Skeletal muscle satellite cell (primary cell): ENCODE measurements around the gene HPCA.
A peak's percentile ranks its signal among the peaks of the same experiment; 100 is the strongest.

Experiments used
- H3K27me3 ChIP-seq: 2 replicates; pipeline ENCODE4 v1.7.0; 2013; ENCODE audit warnings: low read length; ENCODE audit not compliant: control insufficient read depth, insufficient read depth
- H3K36me3 ChIP-seq: 2 replicates; pipeline ENCODE4 v1.7.0; 2013; ENCODE audit warnings: mild to moderate bottlenecking, control low read depth, low read length; ENCODE audit not compliant: insufficient read depth
- H3K4me1 ChIP-seq: 2 replicates; pipeline ENCODE4 v1.7.0; 2013; ENCODE audit warnings: low read length; ENCODE audit not compliant: control insufficient read depth, insufficient read depth
- H3K4me2 ChIP-seq: 2 replicates; pipeline ENCODE4 v1.7.0; 2013; ENCODE audit warnings: mild to moderate bottlenecking, low read length
- H3K4me3 ChIP-seq: 2 replicates; pipeline ENCODE4 v1.7.0; 2013; ENCODE audit warnings: low read length
- H3K9ac ChIP-seq: 2 replicates; pipeline ENCODE4 v1.7.0; 2013; ENCODE audit warnings: mild to moderate bottlenecking, low read depth, low read length, moderate library complexity
- H3K9me3 ChIP-seq: replicated peaks from 2 replicates; pipeline ENCODE4 v1.7.0; 2013; ENCODE audit warnings: mild to moderate bottlenecking, control low read depth, low read length

Gene HPCA

DNA sequence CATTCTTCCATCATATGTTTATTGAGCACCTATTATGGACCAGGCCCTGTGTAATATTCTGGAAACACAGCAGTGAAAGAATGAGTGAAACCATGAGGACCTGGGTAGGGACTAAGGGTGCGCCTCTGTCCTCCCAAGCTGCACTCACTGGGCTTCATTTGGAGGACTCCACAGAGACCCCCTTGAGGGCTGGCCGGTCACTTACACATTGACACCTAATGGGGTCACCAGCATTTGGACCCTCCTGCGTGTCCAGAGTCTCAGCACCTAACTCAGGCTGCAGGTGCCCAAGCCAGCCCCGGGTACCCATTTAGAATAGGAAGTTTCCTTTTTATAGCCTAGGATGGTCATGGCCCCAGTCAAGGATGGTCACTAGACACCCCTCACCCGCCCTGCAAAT lies 12.8 kb upstream of the HPCA start:
- Histone ChIP-seq H3K4me3 (no peak overlapping the region), H3K27me3 (peaks cover 29% of the 10 kb centered on the region), H3K4me1 (peaks cover 15% of the 10 kb centered on the region), H3K9me3 (no peaks in the 10 kb centered on the region), H3K36me3 (no peaks in the 10 kb centered on the region), H3K9ac (no peak overlapping the region), H3K4me2 (no peak overlapping the region)

GRCh38 chr1:32874860-32875752 lies 11.2 kb upstream of the HPCA start:
- Histone ChIP-seq H3K4me1 (peaks cover 12% of the 10 kb centered on the region), H3K27me3 (peaks cover 32% of the 10 kb centered on the region)

GRCh38 chr1:32876341-32877210 lies 9.7 kb upstream of the HPCA start:
- H3K4me2 ChIP-seq, result no peak overlapping the region
- no peak overlapping the region for H3K4me3 ChIP-seq
- no peaks in the 10 kb centered on the region for H3K9me3 ChIP-seq
- peaks cover 6% of the 10 kb centered on the region for H3K4me1 ChIP-seq
- H3K27me3 ChIP-seq, result peaks cover 24% of the 10 kb centered on the region
- H3K36me3 ChIP-seq, result no peaks in the 10 kb centered on the region
- H3K9ac ChIP-seq, result no peak overlapping the region

More at GRCh38 chr1:32874860-32875752, 11.2 kb upstream of the HPCA start:
- Histone ChIP-seq H3K9ac (no peak overlapping the region), H3K4me2 (no peak overlapping the region), H3K9me3 (no peaks in the 10 kb centered on the region), H3K36me3 (no peaks in the 10 kb centered on the region), H3K4me3 (no peak overlapping the region)

- Histone ChIP-seq H3K9me3 (no peaks in the 10 kb centered on the region), H3K4me2 (no peak overlapping the region), H3K9ac (no peak overlapping the region), H3K36me3 (no peaks in the 10 kb centered on the region), H3K27me3 (peaks cover 22% of the 10 kb centered on the region), H3K4me3 (no peak overlapping the region), H3K4me1 (no peaks in the 10 kb centered on the region)
Observed at GRCh38 chr1:32877211-32878110, 8.8 kb upstream of the HPCA start.

DNA sequence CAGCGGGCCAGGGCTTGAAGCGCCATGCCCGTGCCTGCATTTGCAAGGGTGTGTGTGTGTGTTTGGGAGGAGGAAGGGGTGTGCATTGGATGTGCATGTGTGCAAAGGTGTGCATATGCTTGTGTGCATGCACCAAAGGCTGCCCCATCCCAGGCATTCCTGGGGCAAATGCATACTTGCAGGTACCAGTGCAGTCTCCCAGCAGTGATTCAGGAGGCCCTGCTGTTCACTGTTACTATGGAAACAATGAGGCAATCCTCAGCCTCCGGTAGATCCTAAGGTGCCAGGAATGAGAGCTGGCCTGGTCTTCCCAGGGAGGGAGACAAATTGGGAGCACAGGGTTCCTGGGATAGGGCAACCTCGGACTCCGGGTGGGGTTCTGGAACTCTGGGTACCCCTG lies 8.1 kb upstream of the HPCA start:
- H3K4me3 ChIP-seq, result no peak overlapping the region
- no peaks in the 10 kb centered on the region for H3K9me3 ChIP-seq
- H3K9ac ChIP-seq, result no peak overlapping the region
- H3K27me3 ChIP-seq, result peaks cover 22% of the 10 kb centered on the region
- no peak overlapping the region for H3K4me2 ChIP-seq
- H3K36me3 ChIP-seq, result no peaks in the 10 kb centered on the region
- H3K4me1 ChIP-seq, result no peaks in the 10 kb centered on the region

GRCh38 chr1:32878637-32879041 lies 7.7 kb upstream of the HPCA start:
- no peaks in the 10 kb centered on the region for H3K9me3 ChIP-seq
- H3K27me3 ChIP-seq, result peaks cover 26% of the 10 kb centered on the region
- no peak overlapping the region for H3K9ac ChIP-seq
- no peak overlapping the region for H3K4me3 ChIP-seq
- H3K4me1 ChIP-seq, result no peaks in the 10 kb centered on the region
- no peaks in the 10 kb centered on the region for H3K36me3 ChIP-seq
- no peak overlapping the region for H3K4me2 ChIP-seq

GRCh38 chr1:32881291-32881690 lies 5.0 kb upstream of the HPCA start:
- Histone ChIP-seq H3K9me3 (no peaks in the 10 kb centered on the region), H3K27me3 (peaks cover 52% of the 10 kb centered on the region), H3K36me3 (no peaks in the 10 kb centered on the region), H3K4me1 (no peaks in the 10 kb centered on the region), H3K4me3 (no peak overlapping the region), H3K9ac (no peak overlapping the region), H3K4me2 (no peak overlapping the region)

DNA sequence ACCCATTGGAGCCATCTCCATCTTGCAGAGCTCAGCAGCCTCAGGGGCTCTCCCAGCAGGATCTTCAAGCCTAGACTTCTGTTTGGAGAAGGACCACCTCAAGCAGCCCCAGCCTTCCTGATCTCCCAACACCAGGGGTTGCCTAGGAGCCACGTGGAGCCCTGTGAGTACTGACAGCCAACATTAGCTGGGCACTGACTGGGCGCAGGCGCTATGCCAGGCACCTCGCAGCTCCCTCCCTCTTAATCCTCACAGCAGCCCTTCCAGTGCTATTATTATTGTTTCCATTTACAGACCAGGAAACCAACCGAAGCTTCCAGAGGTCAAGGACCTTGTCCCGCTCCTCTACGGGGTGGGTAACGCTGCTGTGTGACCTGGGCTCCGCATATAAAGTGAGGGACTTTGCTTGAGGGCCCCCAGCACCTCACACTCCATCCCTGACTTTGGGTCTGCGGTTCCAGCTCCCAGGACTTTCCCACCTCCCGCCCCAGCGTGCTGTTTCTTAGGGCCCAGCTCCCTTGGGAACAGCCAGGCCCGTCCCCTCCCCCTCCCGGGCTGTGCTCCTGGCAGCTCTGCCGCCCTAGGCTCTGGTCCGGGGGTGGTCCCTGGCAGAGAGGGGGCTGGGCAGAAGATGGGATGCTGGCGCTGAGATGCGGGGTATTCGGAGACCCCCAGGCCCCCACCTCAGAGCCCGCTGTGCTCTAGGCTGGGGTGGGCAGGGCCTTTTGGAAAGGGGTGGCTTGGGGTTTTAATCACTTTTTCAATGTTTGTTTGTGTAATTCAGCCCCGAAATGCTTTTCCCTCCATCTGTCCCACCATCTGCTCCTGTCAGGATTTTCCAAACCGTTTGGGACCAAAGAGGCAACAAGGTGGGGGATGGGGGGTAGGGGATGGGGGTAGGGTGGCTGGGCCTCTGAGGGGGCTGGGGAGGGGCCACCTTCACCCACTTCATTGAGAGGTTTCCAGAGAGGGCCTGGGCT lies 4.1 kb upstream of the HPCA start:
- no peaks in the 10 kb centered on the region for H3K4me1 ChIP-seq
- no peak overlapping the region for H3K9ac ChIP-seq
- no peaks in the 10 kb centered on the region for H3K9me3 ChIP-seq
- H3K27me3 ChIP-seq, result peaks cover 53% of the 10 kb centered on the region
- peak overlapping the region; percentile 11 for H3K4me2 ChIP-seq
- no peak overlapping the region for H3K4me3 ChIP-seq
- no peaks in the 10 kb centered on the region for H3K36me3 ChIP-seq

- Histone ChIP-seq H3K4me2 (no peak overlapping the region), H3K9ac (no peak overlapping the region), H3K27me3 (peaks cover 53% of the 10 kb centered on the region), H3K9me3 (no peaks in the 10 kb centered on the region), H3K4me1 (no peaks in the 10 kb centered on the region), H3K4me3 (no peak overlapping the region), H3K36me3 (no peaks in the 10 kb centered on the region)
Observed at GRCh38 chr1:32883338-32884031, 2.8 kb upstream of the HPCA start.

GRCh38 chr1:32884032-32884372 lies 2.3 kb upstream of the HPCA start:
- Histone ChIP-seq H3K27me3 (peaks cover 53% of the 10 kb centered on the region), H3K36me3 (no peaks in the 10 kb centered on the region), H3K9me3 (no peaks in the 10 kb centered on the region), H3K4me3 (no peak overlapping the region), H3K4me2 (no peak overlapping the region), H3K9ac (no peak overlapping the region), H3K4me1 (no peaks in the 10 kb centered on the region)
